Endothelial cell of umbilical vein (primary cell): ENCODE data around the gene SLC7A6OS. TPM values are rescaled to one million over a fixed set of nuclear protein-coding genes. Genes with fewer than 3 reads are reported as not detected.

ENCODE experiments used
- BruUV-seq: library from RNA; stranded (reverse); fragments of 400-500 nt; replicated peaks from 2 replicates; lab custom pipeline; 2021; lab: Mats Ljungman, UMichigan
- CTCF ChIA-PET: fragments of 300-600, 350-600 bp; sonication (Branson Sonifier 250); formaldehyde crosslinking; loops from one replicate; lab custom pipeline; 2021; ENCODE audit warnings: antibody characterized with exemption, inconsistent platforms; lab: Charles Lee
- POLR2A ChIA-PET: fragments of 300-600, 350-600 bp; sonication (Branson Sonifier 250); formaldehyde crosslinking; loops from one replicate; lab custom pipeline; 2021; ENCODE audit warnings: antibody characterized with exemption, inconsistent platforms; lab: Charles Lee
- DNase-seq: peaks from one replicate; pipeline ENCODE4 v3.0.0-alpha.2; 2011; ENCODE audit warnings: low read depth, low spot score
- FAIRE-seq: peaks from 2 replicates; lab custom pipeline; 2011; peaks lifted over from hg19 to GRCh38; lab: Jason Lieb, UNC
- H2AFZ ChIP-seq: 2 replicates; pipeline ENCODE4 v1.6.0; 2012; ENCODE audit warnings: low read depth, low read length, control low read depth, inconsistent platforms
- H3K27ac ChIP-seq: 2 replicates; pipeline ENCODE4 v1.5.1; 2011; ENCODE audit warnings: low read depth, mild to moderate bottlenecking, control low read depth, low read length, moderate library complexity; ENCODE audit not compliant: insufficient read depth
- H3K27me3 ChIP-seq, 2 experiments: 2 replicates each; pipeline versions ENCODE4 v1.6.0 to v1.6.1; 2011; ENCODE audit warnings: low read length in 2 of 2, mixed read lengths in 1 of 2; ENCODE audit not compliant: control insufficient read depth in 2 of 2, insufficient read depth in 2 of 2
- H3K36me3 ChIP-seq, 2 experiments: 2 replicates in 1 of 2; 3 replicates in 1 of 2; pipeline ENCODE4 v1.5.1; 2011; ENCODE audit warnings: low read length in 2 of 2, mild to moderate bottlenecking in 1 of 2, moderate library complexity in 1 of 2; ENCODE audit not compliant: control insufficient read depth in 2 of 2, insufficient read depth in 2 of 2; ENCODE audit errors: extremely low read depth in 1 of 2
- H3K4me1 ChIP-seq: 3 replicates; pipeline ENCODE4 v1.5.1; 2011; ENCODE audit warnings: mild to moderate bottlenecking, low read length; ENCODE audit not compliant: control insufficient read depth, insufficient read depth; ENCODE audit errors: extremely low read depth
- H3K4me2 ChIP-seq: 2 replicates; pipeline ENCODE4 v1.6.1; 2011; ENCODE audit warnings: low read length, control low read depth, mixed read lengths; ENCODE audit not compliant: insufficient read depth
- H3K4me3 ChIP-seq, 3 experiments: fragments of 200-600 bp in 1 of 3; sonication (generic), shearing (Covaris generic) in 1 of 3; replicated peaks in 1 of 3; 2 replicates each; pipeline ENCODE4 v1.5.1; 2011 to 2016; ENCODE audit warnings: control low read depth in 3 of 3, low read length in 3 of 3, mild to moderate bottlenecking in 2 of 3, inconsistent platforms in 1 of 3, low read depth in 1 of 3, moderate library complexity in 1 of 3; ENCODE audit not compliant: insufficient read depth in 1 of 3
- H3K79me2 ChIP-seq: 2 replicates; pipeline ENCODE4 v1.6.0; 2012; ENCODE audit warnings: low read length, inconsistent platforms; ENCODE audit not compliant: control insufficient read depth, insufficient read depth
- H3K9ac ChIP-seq: replicated peaks from 2 replicates; pipeline ENCODE3; 2011; ENCODE audit warnings: low read length, control low read depth; ENCODE audit not compliant: insufficient read depth; ENCODE audit errors: extremely low read depth
- H3K9me1 ChIP-seq: replicated peaks from 3 replicates; pipeline ENCODE4 v1.6.0; 2011; ENCODE audit warnings: mild to moderate bottlenecking, low read length; ENCODE audit not compliant: control insufficient read depth, insufficient read depth; ENCODE audit errors: extremely low read depth
- H3K9me3 ChIP-seq: replicated peaks from 2 replicates; pipeline ENCODE4 v1.5.1; 2012; ENCODE audit warnings: low read length, inconsistent platforms; ENCODE audit not compliant: control insufficient read depth, insufficient read depth
- H4K20me1 ChIP-seq: replicated peaks from 2 replicates; pipeline ENCODE3; 2011; ENCODE audit warnings: mild to moderate bottlenecking, low read length; ENCODE audit not compliant: control insufficient read depth, insufficient read depth; ENCODE audit errors: extremely low read depth
- EZH2 ChIP-seq: IDR thresholded peaks from 2 replicates; pipeline ENCODE4 v1.6.1; 2012; ENCODE audit warnings: borderline replicate concordance, low read depth, mild to moderate bottlenecking, moderate library complexity, low read length, inconsistent platforms; ENCODE audit not compliant: severe bottlenecking
- FOS ChIP-seq: IDR thresholded peaks from 2 replicates; pipeline ENCODE4 v1.6.1; 2011; ENCODE audit warnings: mild to moderate bottlenecking, low read length, moderate library complexity, borderline replicate concordance; ENCODE audit not compliant: insufficient read depth
- GATA2 ChIP-seq: IDR thresholded peaks from 2 replicates; pipeline ENCODE4 v1.7.0; 2011; ENCODE audit warnings: low read depth, mild to moderate bottlenecking, moderate library complexity, mixed read lengths, low read length; ENCODE audit not compliant: insufficient read length, insufficient read depth
- JUN ChIP-seq: IDR thresholded peaks from 2 replicates; pipeline ENCODE4 v1.6.1; 2011; ENCODE audit warnings: borderline replicate concordance, low read depth; ENCODE audit not compliant: insufficient read length, insufficient read depth
- MYC ChIP-seq: IDR thresholded peaks from one replicate; pipeline ENCODE4 v1.6.1; 2011; ENCODE audit warnings: mild to moderate bottlenecking, low read depth, low read length
- POLR2A ChIP-seq: IDR thresholded peaks from 2 replicates; pipeline ENCODE4 v1.6.1; 2012; ENCODE audit warnings: low read depth, mild to moderate bottlenecking, control low read depth, low read length
- POLR2AphosphoS5 ChIP-seq: IDR thresholded peaks from 2 replicates; pipeline ENCODE4 v1.6.1; 2012; ENCODE audit warnings: low read depth, mild to moderate bottlenecking, control low read depth, low read length, moderate library complexity; ENCODE audit not compliant: insufficient read depth
- dilution Hi-C: fragments of 300-500 bp; cut with MboI; formaldehyde crosslinking; loops from one replicate; pipeline ENCODE4 v1.15.0; 2019; ENCODE audit warnings: low sequenced_read_pairs; ENCODE audit not compliant: extremely low pct_ligation_motif_present
- intact Hi-C: fragments of 100-400 bp; cut with micrococcal nuclease; formaldehyde crosslinking; loops from one replicate; pipeline ENCODE4 v1.10.0; 2022
- polyA plus RNA-seq, 4 experiments: library from polyadenylated mRNA; depleted of rRNA in 3 of 4; stranded (reverse) in 3 of 4; unstranded in 1 of 4; fragments of >200 nt; gene quantifications; 2 replicates each; pipeline versions ENCODE4 v1.2.1 to v1.2.3, GENCODE V29; 2011 to 2012; ENCODE audit warnings: missing spikeins in 1 of 4
- total RNA-seq: library from RNA; stranded (reverse); gene quantifications from 2 replicates; pipeline ENCODE4 v1.2.3, GENCODE V29; 2021
- TF ChIP-seq, protein P1 (sequence below), 2 donors: IDR thresholded peaks; 1 replicate in 1 of 2; 2 replicates in 1 of 2; pipeline ENCODE4 v1.5.1; 2011; ENCODE audit warnings: low read length in 2 of 2, mild to moderate bottlenecking in 2 of 2, moderate library complexity in 2 of 2, control low read depth in 1 of 2, inconsistent platforms in 1 of 2, low read depth in 1 of 2; ENCODE audit not compliant: insufficient read depth in 1 of 2; ENCODE audit errors: extremely low read depth in 1 of 2
- TF ChIP-seq, protein P2 (sequence below): IDR thresholded peaks from 2 replicates; pipeline ENCODE4 v1.6.1; 2011; ENCODE audit not compliant: insufficient read depth, insufficient read length

Gene SLC7A6OS
- total and polyA plus RNA-seq, 2 donors (not counting 3 experiments of a cell fraction or from before 2014, with no cell fraction given), result 8.3 to 22.9 TPM

DNA sequence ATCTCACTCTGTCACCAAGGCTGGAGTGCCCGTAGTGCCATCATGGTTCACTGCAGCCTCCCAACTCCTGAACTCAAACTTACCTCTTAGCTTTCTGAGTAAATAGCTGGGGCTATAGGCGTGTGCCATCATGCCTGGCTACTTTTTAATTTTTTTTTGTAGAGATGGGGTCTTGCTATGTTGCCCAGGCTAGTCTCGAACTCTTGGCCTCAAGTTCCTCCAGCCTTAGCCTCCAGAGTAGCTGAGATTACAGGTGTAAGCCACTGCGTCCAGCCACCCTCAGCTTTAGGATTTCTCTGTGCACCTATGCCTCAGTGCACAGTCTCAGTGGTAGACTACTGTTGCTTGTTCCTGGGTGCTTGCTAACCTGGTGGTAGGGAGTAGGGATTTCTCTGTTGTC lies 41.0 kb downstream of the SLC7A6OS start:
- H3K9me3 ChIP-seq, result no peaks in the 10 kb centered on the region
- no peak overlapping the region for H3K4me3 ChIP-seq
- peaks cover 21% of the 10 kb centered on the region for H3K4me1 ChIP-seq
- no peaks in the 10 kb centered on the region for H3K27me3 ChIP-seq
- no TSS peak for BruUV-seq
- no peak overlapping the region for H3K9ac ChIP-seq
- dilution Hi-C loops (no loop called here), intact Hi-C loops (no loop called here)
- H4K20me1 ChIP-seq, result no peaks in the 10 kb centered on the region
- H3K9me1 ChIP-seq, result no peaks in the 10 kb centered on the region
- H2AFZ ChIP-seq, result no peak overlapping the region
- TF ChIP-seq, protein P1, sequence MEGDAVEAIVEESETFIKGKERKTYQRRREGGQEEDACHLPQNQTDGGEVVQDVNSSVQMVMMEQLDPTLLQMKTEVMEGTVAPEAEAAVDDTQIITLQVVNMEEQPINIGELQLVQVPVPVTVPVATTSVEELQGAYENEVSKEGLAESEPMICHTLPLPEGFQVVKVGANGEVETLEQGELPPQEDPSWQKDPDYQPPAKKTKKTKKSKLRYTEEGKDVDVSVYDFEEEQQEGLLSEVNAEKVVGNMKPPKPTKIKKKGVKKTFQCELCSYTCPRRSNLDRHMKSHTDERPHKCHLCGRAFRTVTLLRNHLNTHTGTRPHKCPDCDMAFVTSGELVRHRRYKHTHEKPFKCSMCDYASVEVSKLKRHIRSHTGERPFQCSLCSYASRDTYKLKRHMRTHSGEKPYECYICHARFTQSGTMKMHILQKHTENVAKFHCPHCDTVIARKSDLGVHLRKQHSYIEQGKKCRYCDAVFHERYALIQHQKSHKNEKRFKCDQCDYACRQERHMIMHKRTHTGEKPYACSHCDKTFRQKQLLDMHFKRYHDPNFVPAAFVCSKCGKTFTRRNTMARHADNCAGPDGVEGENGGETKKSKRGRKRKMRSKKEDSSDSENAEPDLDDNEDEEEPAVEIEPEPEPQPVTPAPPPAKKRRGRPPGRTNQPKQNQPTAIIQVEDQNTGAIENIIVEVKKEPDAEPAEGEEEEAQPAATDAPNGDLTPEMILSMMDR (IDR thresholded peaks at IDR 0.05; ENCODE audit: extremely low read depth in 1 of 2, insufficient read depth in 1 of 2, low read depth in 1 of 2, low read length in 2 of 2), result no peak
- TF ChIP-seq POLR2A, result no peak
- TF ChIP-seq MYC, result no peak
- no peak for TF ChIP-seq FOS
- TF ChIP-seq GATA2, result no peak
- TF ChIP-seq EZH2, result no peak
- no peak for TF ChIP-seq JUN
- TF ChIP-seq, protein P2, sequence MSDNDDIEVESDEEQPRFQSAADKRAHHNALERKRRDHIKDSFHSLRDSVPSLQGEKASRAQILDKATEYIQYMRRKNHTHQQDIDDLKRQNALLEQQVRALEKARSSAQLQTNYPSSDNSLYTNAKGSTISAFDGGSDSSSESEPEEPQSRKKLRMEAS, result no peak
- TF ChIP-seq POLR2AphosphoS5, result no peak
- FAIRE-seq (no peak), DNase-seq (no peak)
- no peak overlapping the region for H3K27ac ChIP-seq
- peaks cover 0 to 22% of the 10 kb centered on the region in 2 experiments for H3K36me3 ChIP-seq
- ChIA-PET CTCF (interaction anchor here (1.6 kb wide), 1 partner anchor 20 kb away, joined by 4 read pairs; no protein-coding TSS in a partner anchor), POLR2A (interaction anchor here (0.7 kb wide), 1 partner anchor 41 kb away, joined by 3 read pairs; the partner anchor contains the start of genes PRMT7 and SLC7A6OS)
- H3K79me2 ChIP-seq, result peaks cover 96% of the 10 kb centered on the region
- H3K4me2 ChIP-seq, result no peak overlapping the region
